NOMO-1 (cell line): ENCODE measurements around the gene ZFR2.

ENCODE experiments used
- DNase-seq, 2 experiments: peaks; one replicate each; lab custom pipeline; 2025; ENCODE audit not compliant: unreplicated experiment in 2 of 2; lab: John Stamatoyannopoulos, UW

ZFR2 gene

GRCh38 chr19:3792114-3792513, 76.7 kb downstream of the ZFR2 start:
- no peak for DNase-seq

- no peak for DNase-seq
Measured at GRCh38 chr19:3790941-3791340, 77.9 kb downstream of the ZFR2 start.

GRCh38 chr19:3790209-3790734, 78.6 kb downstream of the ZFR2 start:
- DNase-seq: no peak

- no peak for DNase-seq
Measured at GRCh38 chr19:3788996-3789778, 79.7 kb downstream of the ZFR2 start.

GRCh38 chr19:3785938-3786824, 82.7 kb downstream of the ZFR2 start, which contains the start of gene MATK:
Gene MATK (minus strand): TSS chr19:3786381. CDS start chr19:3785135, 1,246 bp downstream.
- peak; percentile 75 to 89 for DNase-seq

GRCh38 chr19:3785451-3785937, 83.3 kb downstream of the ZFR2 start:
- no peak for DNase-seq

GRCh38 chr19:3784607-3785450, 84.0 kb downstream of the ZFR2 start:
- no peak for DNase-seq

- no peak for DNase-seq
Measured at GRCh38 chr19:3783660-3784584, 84.9 kb downstream of the ZFR2 start.

GRCh38 chr19:3782903-3783302, 85.9 kb downstream of the ZFR2 start:
- DNase-seq: no peak

GRCh38 chr19:3782330-3782729, 86.5 kb downstream of the ZFR2 start:
- no peak for DNase-seq

- DNase-seq: no peak
Measured at GRCh38 chr19:3781603-3782002, 87.2 kb downstream of the ZFR2 start.

- DNase-seq: peak in 1 of 2 experiments; percentile 16
Measured at GRCh38 chr19:3780786-3781304, 88.0 kb downstream of the ZFR2 start.

GRCh38 chr19:3778899-3779723, 89.7 kb downstream of the ZFR2 start:
- DNase-seq: no peak

GRCh38 chr19:3778104-3778867, 90.6 kb downstream of the ZFR2 start:
- no peak for DNase-seq

- no peak for DNase-seq
Measured at GRCh38 chr19:3776479-3777040, 92.3 kb downstream of the ZFR2 start.

- no peak for DNase-seq
Measured at GRCh38 chr19:3775831-3776230, 93.0 kb downstream of the ZFR2 start.

GRCh38 chr19:3775374-3775711, 93.5 kb downstream of the ZFR2 start:
- DNase-seq: no peak
